Heart right ventricle (tissue), 16 donors: ENCODE data around the gene FLRT2. TPM values are rescaled to one million over a fixed set of nuclear protein-coding genes. Genes with fewer than 3 reads are reported as not detected.

Experiments used
- ATAC-seq, 8 donors: fragments of 200-7000 bp; cut with Tn5 transposase; one replicate each; pipeline ENCODE4 v1.9.1; 2020; ENCODE audit warnings: mild to moderate bottlenecking in 8 of 8, moderate library complexity in 8 of 8, moderate number of reproducible peaks in 1 of 8
- DNase-seq, 2 donors: peaks; one replicate each; pipeline ENCODE4 v3.0.0-alpha.2; 2020
- H3K27ac ChIP-seq, 10 donors: fragments of 200-600 bp; sonication (generic) in 2 of 10; one replicate each; pipeline versions ENCODE4 v1.5.0 to v1.8.0; 2020 to 2022; ENCODE audit warnings: mild to moderate bottlenecking in 3 of 10
- H3K27me3 ChIP-seq, 7 donors: fragments of 200-600 bp; one replicate each; pipeline ENCODE4 v1.8.0; 2021 to 2022; ENCODE audit warnings: mild to moderate bottlenecking in 2 of 7
- H3K36me3 ChIP-seq, 9 donors: fragments of 200-600 bp; sonication (generic) in 1 of 9; one replicate each; pipeline versions ENCODE4 v1.5.0 to v1.8.0; 2020 to 2022; ENCODE audit warnings: mild to moderate bottlenecking in 2 of 9
- H3K4me1 ChIP-seq, 9 donors: fragments of 200-600 bp; sonication (generic) in 1 of 9; one replicate each; pipeline versions ENCODE4 v1.5.0 to v1.8.0; 2020 to 2022; ENCODE audit warnings: mild to moderate bottlenecking in 4 of 9
- H3K4me3 ChIP-seq, 10 donors: fragments of 200-600 bp; sonication (generic) in 2 of 10; one replicate each; pipeline versions ENCODE4 v1.5.0 to v1.8.0; 2020 to 2022; ENCODE audit warnings: mild to moderate bottlenecking in 7 of 10, moderate library complexity in 2 of 10
- H3K9me3 ChIP-seq, 11 donors: fragments of 200-600 bp in 10 of 11; sonication (generic) in 2 of 11; one replicate each; pipeline versions ENCODE4 v1.5.0 to v1.8.0; 2013 to 2022; ENCODE audit warnings: mild to moderate bottlenecking in 2 of 11, control low read depth in 1 of 11, moderate library complexity in 1 of 11
- CTCF ChIP-seq, 9 donors: fragments of 200-600 bp; sonication (generic) in 2 of 9; IDR thresholded peaks; one replicate each; pipeline versions ENCODE4 v1.5.0 to v1.8.0; 2021 to 2022; ENCODE audit warnings: antibody characterized with exemption in 9 of 9, mild to moderate bottlenecking in 5 of 9, moderate library complexity in 1 of 9
- whole genome bisulfite sequencing, 2 donors: extraction: QIAGEN DNeasy Blood & Tissue Kit; methylation state at CpG; one replicate each; pipeline ENCODE4 v1.1.7; 2013; ENCODE audit warnings: inconsistent platforms in 1 of 2; 5-methylcytosine and 5-hydroxymethylcytosine counted together
- intact Hi-C, 10 donors: fragments of 100-400 bp; cut with DNase I; formaldehyde crosslinking; loops; one replicate each; pipeline versions ENCODE4 v1.11.1 to v1.14.2; 2022
- polyA plus RNA-seq, 2 donors: library from polyadenylated mRNA; stranded (reverse); fragments of 200-250 nt; gene quantifications; one replicate each; pipeline ENCODE4 v1.2.3, GENCODE V29; 2013
- total RNA-seq, 10 donors: library from RNA; stranded (reverse); fragmentation: NEBNext Ultra II Directional in 3 of 10; extraction: Animal tissue kit (Norgen Biotek cat#: 25700) in 3 of 10; gene quantifications; one replicate each; pipeline versions ENCODE4 v1.2.1 to v1.2.4, GENCODE V29; 2021 to 2023
- donor health status: Arrhythmogenic right ventricular cardiomyopathy.
- donor health status: ischemic (EF 13 %, LVEDD 7.1; RV severe dilation, severe dysfunction).
- donor health status: healthy with polysubstance abuse.
- donor health status: DM: no; HTN: yes; CAD: no.
- donor health status: DM: no; HTN: no; CAD: no.
- donor health status: ischemic (EF 25% LVEDD 6.9; RV normal size, moderate dysfunction).
- donor health status: ischemic (EF 25% LVEDD 5.7; RV mildly dilated, moderate dysfunction).
- donor health status: healthy.
- donor health status: DM: yes; HTN: yes; CAD: no.
- donor health status: Ischemic cardiomyopathy.
- donor health status: ischemic (EF 35%, LVEDD 5.7; RV mildly dilated, moderate dysfunction).
- donor health status: nonischemic (EF 11% LVEDD 7.7; RV severe dilation, severe dysfunction).
- donor health status: DM: yes; HTN: yes; CAD: no.
- donor health status: PGD.
- donor health status: ischemic (EF 29% LVEDD 5.4; RV normal size, mild dysfunction).
- donor health status: nonischemic (EF 23%, LVEDD 6.1; RV moderate dilation, normal function).

FLRT2 gene
- total and polyA plus RNA-seq, 12 donors, result 1.1 to 7.5 (median 3.1) TPM

- 93 to 97% methylated on average over 3 of the region's 3 CpGs for WGBS, 2 donors
Observed at GRCh38 chr14:85597701-85598100, 67.8 kb downstream of the FLRT2 start.

GRCh38 chr14:85599939-85600338, 70.0 kb downstream of the FLRT2 start:
- peak overlapping the region in 1 of 10 donors; percentile 67 for H3K27ac ChIP-seq
- H3K27me3 ChIP-seq, result no peaks in the 10 kb centered on the region
- WGBS, 2 donors, result 71 to 73% methylated on average over 5 of the region's 5 CpGs
- peaks cover 0 to 5% (median 0%) of the 10 kb centered on the region in 11 donors for H3K9me3 ChIP-seq
- ATAC-seq, result peak in 3 of 8 donors; percentile 42 to 55 (median 44)
- no peak overlapping the region for H3K4me3 ChIP-seq
- intact Hi-C loops, result no loop called here
- H3K36me3 ChIP-seq, result no peaks in the 10 kb centered on the region
- no peak for DNase-seq
- no peak for TF ChIP-seq CTCF (IDR thresholded peaks at IDR 0.05)
- H3K4me1 ChIP-seq, result peaks cover 0 to 13% (median 0%) of the 10 kb centered on the region in 9 donors

More at GRCh38 chr14:85597701-85598100, 67.8 kb downstream of the FLRT2 start:
- no peak for DNase-seq
- Histone ChIP-seq H3K4me1 (peaks cover 0 to 13% (median 0%) of the 10 kb centered on the region in 9 donors), H3K27me3 (no peaks in the 10 kb centered on the region), H3K9me3 (peaks cover 0 to 5% (median 0%) of the 10 kb centered on the region in 11 donors), H3K4me3 (no peak overlapping the region), H3K27ac (no peak overlapping the region), H3K36me3 (no peaks in the 10 kb centered on the region)
- TF ChIP-seq CTCF (IDR thresholded peaks at IDR 0.05), result no peak
- intact Hi-C loops, result no loop called here
- ATAC-seq, result no peak

GRCh38 chr14:85601246-85601645, 71.3 kb downstream of the FLRT2 start:
- H3K36me3 ChIP-seq, result no peaks in the 10 kb centered on the region
- no peaks in the 10 kb centered on the region for H3K27me3 ChIP-seq
- H3K4me1 ChIP-seq, result peaks cover 0 to 13% (median 0%) of the 10 kb centered on the region in 9 donors
- DNase-seq (no peak), ATAC-seq (no peak)
- H3K9me3 ChIP-seq, result no peaks in the 10 kb centered on the region
- intact Hi-C loops, result no loop called here
- H3K27ac ChIP-seq, result peak overlapping the region in 1 of 10 donors; percentile 67
- no peak overlapping the region for H3K4me3 ChIP-seq
- no peak for TF ChIP-seq CTCF (IDR thresholded peaks at IDR 0.05)
- WGBS, 2 donors, result 86 to 92% methylated on average over 1 of the region's 1 CpG

- intact Hi-C loops, result no loop called here
- Histone ChIP-seq H3K4me1 (peaks cover 0 to 13% (median 0%) of the 10 kb centered on the region in 9 donors), H3K27me3 (no peaks in the 10 kb centered on the region), H3K4me3 (no peak overlapping the region), H3K9me3 (no peaks in the 10 kb centered on the region), H3K36me3 (no peaks in the 10 kb centered on the region), H3K27ac (no peak overlapping the region)
- ATAC-seq (no peak), DNase-seq (no peak)
- TF ChIP-seq CTCF (IDR thresholded peaks at IDR 0.05), result no peak
- 68 to 71% methylated on average over 1 of the region's 1 CpG for WGBS, 2 donors
Observed at GRCh38 chr14:85601690-85602089, 71.7 kb downstream of the FLRT2 start.
